ENCODE results near the gene ADIPOR2. TPM values are rescaled to one million over a fixed set of nuclear protein-coding genes. Genes with fewer than 3 reads are reported as not detected.

The ADIPOR2 gene
- total RNA-seq (2014; rRNA removed; shearing (Covaris generic)) = 40.5 and 42.1 TPM in 2 replicates

- DNase-seq (ENCODE audit: low spot score) = peak; percentile 98
These were observed at the start of gene ADIPOR2 for GRCh38 chr12:1690578-1691122. ADIPOR2 (plus strand) TSS chr12:1691070; CDS start chr12:1754344, 63,274 bp downstream.

GRCh38 chr12:1642513-1642912 lies 48.4 kb upstream of the ADIPOR2 start:
- no peak for DNase-seq (ENCODE audit: low spot score)

GRCh38 chr12:1643043-1643442 lies 47.8 kb upstream of the ADIPOR2 start:
- no peak for DNase-seq (ENCODE audit: low spot score)

GRCh38 chr12:1643905-1644533 lies 46.9 kb upstream of the ADIPOR2 start:
- DNase-seq (ENCODE audit: low spot score) = no peak

- DNase-seq (ENCODE audit: low spot score) = no peak
These were observed 46.1 kb upstream of the ADIPOR2 start for GRCh38 chr12:1644534-1645438.

- no peak for DNase-seq (ENCODE audit: low spot score)
These were observed 45.1 kb upstream of the ADIPOR2 start for GRCh38 chr12:1645819-1646218.

GRCh38 chr12:1646569-1647284 lies 44.1 kb upstream of the ADIPOR2 start:
- DNase-seq (ENCODE audit: low spot score) = no peak

- DNase-seq (ENCODE audit: low spot score) = no peak
These were observed 43.6 kb upstream of the ADIPOR2 start for GRCh38 chr12:1647285-1647669.

- DNase-seq (ENCODE audit: low spot score) = no peak
These were observed 40.5 kb upstream of the ADIPOR2 start for GRCh38 chr12:1650260-1650977.

GRCh38 chr12:1650978-1651361 lies 39.9 kb upstream of the ADIPOR2 start:
- no peak for DNase-seq (ENCODE audit: low spot score)

GRCh38 chr12:1651946-1652345 lies 38.9 kb upstream of the ADIPOR2 start:
- DNase-seq (ENCODE audit: low spot score) = no peak

GRCh38 chr12:1655225-1655788 lies 35.6 kb upstream of the ADIPOR2 start:
- DNase-seq (ENCODE audit: low spot score) = no peak

- no peak for DNase-seq (ENCODE audit: low spot score)
These were observed 34.0 kb upstream of the ADIPOR2 start for GRCh38 chr12:1656902-1657301.

GRCh38 chr12:1657688-1658087 lies 33.2 kb upstream of the ADIPOR2 start:
- DNase-seq (ENCODE audit: low spot score) = no peak

- DNase-seq (ENCODE audit: low spot score) = no peak
These were observed 30.3 kb upstream of the ADIPOR2 start for GRCh38 chr12:1660304-1661187.

- DNase-seq (ENCODE audit: low spot score) = peak; percentile 93
These were observed 29.1 kb upstream of the ADIPOR2 start for GRCh38 chr12:1661553-1662335.

GRCh38 chr12:1662761-1663439 lies 28.0 kb upstream of the ADIPOR2 start:
- DNase-seq (ENCODE audit: low spot score) = no peak

- DNase-seq (ENCODE audit: low spot score) = no peak
These were observed 27.3 kb upstream of the ADIPOR2 start for GRCh38 chr12:1663440-1664132.
